H1 (cell line): ENCODE data around the gene TSC2. TPM values are rescaled to one million over a fixed set of nuclear protein-coding genes. Genes with fewer than 3 reads are reported as not detected.

Experiments
- CTCF ChIA-PET: fragments of 300-600 bp; sonication (Branson Sonifier 250); formaldehyde crosslinking; loops from one replicate; lab custom pipeline; 2021; ENCODE audit not compliant: partially characterized antibody; lab: Charles Lee
- POLR2A ChIA-PET: fragments of 300-600 bp; sonication (Branson Sonifier 250); formaldehyde crosslinking; loops from one replicate; lab custom pipeline; 2021; ENCODE audit warnings: inconsistent platforms; ENCODE audit not compliant: partially characterized antibody; lab: Charles Lee
- DNase-seq, 2 experiments: peaks; one replicate each; pipeline versions ENCODE4 v3.0.0 to v3.0.0-alpha.2; 2010 to 2022; ENCODE audit warnings: low spot score in 2 of 2, low read depth in 1 of 2, mixed read lengths in 1 of 2
- FAIRE-seq: peaks from 2 replicates; lab custom pipeline; 2011; peaks lifted over from hg19 to GRCh38; lab: Jason Lieb, UNC
- H2AFZ ChIP-seq: 2 replicates; pipeline ENCODE4 v1.8.1; 2012; ENCODE audit warnings: low read length, inconsistent platforms
- H2AK5ac ChIP-seq: 2 replicates; pipeline ENCODE4 v1.6.1; 2013; ENCODE audit warnings: low read depth, low read length
- H2BK120ac ChIP-seq: replicated peaks from 2 replicates; pipeline ENCODE3; 2013; ENCODE audit warnings: low read depth, low read length, inconsistent platforms
- H2BK12ac ChIP-seq: 2 replicates; pipeline ENCODE4 v1.6.1; 2013; ENCODE audit warnings: low read depth, low read length
- H2BK15ac ChIP-seq: 2 replicates; pipeline ENCODE4 v1.6.1; 2013; ENCODE audit warnings: low read length
- H2BK20ac ChIP-seq: 2 replicates; pipeline ENCODE4 v1.6.1; 2013; ENCODE audit warnings: low read length
- H2BK5ac ChIP-seq: 2 replicates; pipeline ENCODE4 v1.6.1; 2013; ENCODE audit warnings: low read depth, low read length
- H3K14ac ChIP-seq: 2 replicates; pipeline ENCODE4 v1.6.1; 2013; ENCODE audit warnings: inconsistent platforms; ENCODE audit not compliant: insufficient read length
- H3K18ac ChIP-seq: 2 replicates; pipeline ENCODE4 v1.6.1; 2013; ENCODE audit warnings: low read length; ENCODE audit errors: extremely low read depth
- H3K23ac ChIP-seq: 2 replicates; pipeline ENCODE4 v1.6.1; 2013; ENCODE audit warnings: inconsistent platforms; ENCODE audit not compliant: insufficient read length
- H3K23me2 ChIP-seq: 2 replicates; pipeline ENCODE4 v1.6.1; 2013; ENCODE audit warnings: low read depth, low read length
- H3K27ac ChIP-seq: 2 replicates; pipeline ENCODE4 v1.6.1; 2011; ENCODE audit warnings: low read depth, low read length, inconsistent platforms
- H3K27me3 ChIP-seq, 4 experiments: replicated peaks in 1 of 4; 1 replicate in 1 of 4; 2 replicates in 3 of 4; pipeline versions ENCODE4 v1.6.1 to v1.8.1; 2011 to 2013; ENCODE audit warnings: low read length in 3 of 4, mild to moderate bottlenecking in 3 of 4, inconsistent platforms in 2 of 4, mixed read lengths in 2 of 4, moderate library complexity in 1 of 4; ENCODE audit not compliant: control insufficient read depth in 3 of 4, insufficient read depth in 3 of 4; ENCODE audit errors: extremely low read depth in 1 of 4
- H3K36me3 ChIP-seq, 4 experiments: 2 replicates each; pipeline versions ENCODE4 v1.6.1 to v1.8.1; 2011 to 2013; ENCODE audit warnings: mild to moderate bottlenecking in 4 of 4, low read length in 3 of 4, moderate library complexity in 2 of 4, control low read depth in 1 of 4, inconsistent platforms in 1 of 4; ENCODE audit not compliant: insufficient read depth in 4 of 4, control insufficient read depth in 2 of 4
- H3K4ac ChIP-seq: replicated peaks from 2 replicates; pipeline ENCODE3; 2013; ENCODE audit warnings: low read length, low read depth, mixed read lengths, inconsistent platforms; ENCODE audit not compliant: insufficient read length
- H3K4me1 ChIP-seq, 4 experiments: replicated peaks in 1 of 4; 1 replicate in 1 of 4; 2 replicates in 3 of 4; pipeline versions ENCODE4 v1.6.1 to v1.8.1; 2011 to 2013; ENCODE audit warnings: low read length in 3 of 4, inconsistent platforms in 2 of 4, mixed read lengths in 1 of 4; ENCODE audit not compliant: insufficient read depth in 4 of 4, control insufficient read depth in 3 of 4
- H3K4me2 ChIP-seq, 2 experiments: 2 replicates each; pipeline versions ENCODE4 v1.6.1 to v1.8.1; 2011 to 2013; ENCODE audit warnings: low read depth in 2 of 2, low read length in 2 of 2, control low read depth in 1 of 2, inconsistent platforms in 1 of 2, mild to moderate bottlenecking in 1 of 2; ENCODE audit not compliant: insufficient read depth in 1 of 2
- H3K4me3 ChIP-seq, 4 experiments: fragments of 200-600, 300-600 bp in 1 of 4; sonication (generic), shearing (Covaris generic), sonication (Bioruptor Twin) in 1 of 4; 2 replicates each; pipeline versions ENCODE4 v1.5.1 to v1.8.1; 2011 to 2016; ENCODE audit warnings: low read length in 4 of 4, low read depth in 3 of 4, control low read depth in 2 of 4, inconsistent platforms in 2 of 4, mild to moderate bottlenecking in 2 of 4, mixed read lengths in 1 of 4, moderate library complexity in 1 of 4; ENCODE audit not compliant: insufficient read depth in 2 of 4; ENCODE audit errors: extremely low read depth in 1 of 4
- H3K56ac ChIP-seq: replicated peaks from 2 replicates; pipeline ENCODE3; 2013; ENCODE audit warnings: low read depth, mild to moderate bottlenecking, mixed read lengths, low read length, inconsistent platforms; ENCODE audit not compliant: insufficient read length
- H3K79me1 ChIP-seq: 2 replicates; pipeline ENCODE4 v1.6.1; 2013; ENCODE audit warnings: low read depth, low read length, control low read depth
- H3K79me2 ChIP-seq, 2 experiments: 2 replicates each; pipeline versions ENCODE4 v1.6.1 to v1.8.1; 2012 to 2013; ENCODE audit warnings: low read length in 2 of 2, mild to moderate bottlenecking in 2 of 2, inconsistent platforms in 1 of 2; ENCODE audit not compliant: insufficient read depth in 2 of 2, control insufficient read depth in 1 of 2
- H3K9ac ChIP-seq, 4 experiments: replicated peaks in 1 of 4; 1 replicate in 1 of 4; 2 replicates in 3 of 4; pipeline versions ENCODE4 v1.6.1 to v1.8.1; 2011 to 2013; ENCODE audit warnings: low read depth in 3 of 4, low read length in 3 of 4, control low read depth in 2 of 4, mild to moderate bottlenecking in 2 of 4, moderate library complexity in 2 of 4, inconsistent platforms in 1 of 4; ENCODE audit errors: extremely low read depth in 1 of 4
- H3K9me3 ChIP-seq, 2 experiments: 2 replicates each; pipeline versions ENCODE4 v1.6.1 to v1.8.1; 2012 to 2013; ENCODE audit warnings: mild to moderate bottlenecking in 2 of 2, moderate library complexity in 2 of 2, control low read depth in 1 of 2, inconsistent platforms in 1 of 2, low read depth in 1 of 2, low read length in 1 of 2, mixed read lengths in 1 of 2; ENCODE audit not compliant: insufficient read depth in 2 of 2
- H4K20me1 ChIP-seq, 2 experiments: replicated peaks in 1 of 2; 2 replicates each; pipeline versions ENCODE3 to v1.8.1; 2011 to 2013; ENCODE audit warnings: inconsistent platforms in 2 of 2, low read length in 2 of 2, mild to moderate bottlenecking in 1 of 2; ENCODE audit not compliant: insufficient read depth in 2 of 2, control insufficient read depth in 1 of 2
- H4K5ac ChIP-seq: 2 replicates; pipeline ENCODE4 v1.6.1; 2013; ENCODE audit warnings: low read length, low read depth, mixed read lengths, inconsistent platforms; ENCODE audit not compliant: insufficient read length
- H4K8ac ChIP-seq: 2 replicates; pipeline ENCODE4 v1.8.0; 2013; ENCODE audit warnings: mild to moderate bottlenecking, moderate library complexity, low read length, inconsistent platforms; ENCODE audit not compliant: insufficient read depth; ENCODE audit errors: extremely low read depth
- H4K91ac ChIP-seq: replicated peaks from 2 replicates; pipeline ENCODE3; 2013; ENCODE audit warnings: low read length, mixed read lengths, inconsistent platforms; ENCODE audit not compliant: insufficient read length
- BCL11A ChIP-seq, 2 experiments: IDR thresholded peaks; one replicate each; pipeline ENCODE4 v1.6.1; 2011; ENCODE audit warnings: low read depth in 2 of 2, low read length in 2 of 2, mild to moderate bottlenecking in 2 of 2
- CHD2 ChIP-seq: IDR thresholded peaks from 2 replicates; pipeline ENCODE4 v1.6.1; 2012; ENCODE audit warnings: low read length, improper control_type of control experiment
- EGR1 ChIP-seq: IDR thresholded peaks from 2 replicates; pipeline ENCODE4 v1.6.1; 2011; ENCODE audit warnings: low read depth, low read length, borderline replicate concordance
- FOSL1 ChIP-seq: IDR thresholded peaks from 2 replicates; pipeline ENCODE4 v1.6.1; 2011; ENCODE audit warnings: mild to moderate bottlenecking, low read depth, low read length, moderate library complexity; ENCODE audit not compliant: insufficient read depth
- HDAC2 ChIP-seq, 2 experiments: fragments of 300-600 bp in 1 of 2; sonication (generic) in 1 of 2; IDR thresholded peaks; 2 replicates each; pipeline ENCODE4 v1.6.1; 2011 to 2012; ENCODE audit warnings: low read depth in 2 of 2, low read length in 2 of 2, mild to moderate bottlenecking in 2 of 2, moderate library complexity in 2 of 2, borderline replicate concordance in 1 of 2, inconsistent platforms in 1 of 2
- HDAC6 ChIP-seq: IDR thresholded peaks from one replicate; pipeline ENCODE4 v1.7.1; 2012; ENCODE audit warnings: low read depth, mild to moderate bottlenecking, inconsistent platforms, low read length, moderate library complexity
- JUN ChIP-seq: IDR thresholded peaks from 2 replicates; pipeline ENCODE4 v1.6.1; 2011; ENCODE audit warnings: low read depth, mild to moderate bottlenecking, improper control_type of control experiment, low read length
- MAFK ChIP-seq: IDR thresholded peaks from 2 replicates; pipeline ENCODE4 v1.6.1; 2012; ENCODE audit warnings: low read depth, mild to moderate bottlenecking, improper control_type of control experiment, low read length
- PHF8 ChIP-seq: fragments of 200-600 bp; sonication (generic); conservative IDR thresholded peaks from 2 replicates; pipeline ENCODE4 v1.7.1; 2012; ENCODE audit warnings: low read depth, mild to moderate bottlenecking, inconsistent platforms, low read length, moderate library complexity
- RBBP5 ChIP-seq: IDR thresholded peaks from 2 replicates; pipeline ENCODE4 v1.7.1; 2012; ENCODE audit warnings: low read depth, mild to moderate bottlenecking, inconsistent platforms, low read length, moderate library complexity, borderline replicate concordance
- SIRT6 ChIP-seq: IDR thresholded peaks from one replicate; pipeline ENCODE4 v1.7.1; 2012; ENCODE audit warnings: low read length, inconsistent platforms
- TBP ChIP-seq: IDR thresholded peaks from 2 replicates; pipeline ENCODE4 v1.6.1; 2011; ENCODE audit warnings: low read depth, low read length, improper control_type of control experiment
- ZNF274 ChIP-seq: IDR thresholded peaks from 2 replicates; pipeline ENCODE4 v1.7.0; 2012; ENCODE audit warnings: low read length, borderline replicate concordance; ENCODE audit errors: extremely low read depth
- WGBS, 2 experiments: shearing (Covaris generic) in 1 of 2; methylation state at CpG; one replicate each; pipeline versions ENCODE4 v1.1.6 to v1.1.7; 2013 to 2015; ENCODE audit warnings: low lambda C conversion rate in 2 of 2, mixed read lengths in 2 of 2, inconsistent platforms in 1 of 2, low coverage in 1 of 2, missing lambda C conversion rate in 1 of 2; ENCODE audit not compliant: insufficient replicate concordance in 2 of 2, insufficient coverage in 1 of 2, insufficient read length in 1 of 2; ENCODE audit errors: extremely low coverage in 1 of 2, missing lambda C conversion rate in 1 of 2; 5-methylcytosine and 5-hydroxymethylcytosine counted together
- polyA plus RNA-seq, 7 experiments: library from polyadenylated mRNA; depleted of rRNA in 3 of 7; stranded (reverse) in 5 of 7; unstranded in 2 of 7; fragments of >200 nt in 5 of 7; fragments of 200-250 nt in 2 of 7; gene quantifications; 1 replicate in 5 of 7; 2 replicates in 1 of 7; 4 replicates in 1 of 7; pipeline versions ENCODE4 v1.2.1 to v1.2.3, GENCODE V29; 2011 to 2013; ENCODE audit warnings: missing spikeins in 2 of 7, mixed read lengths in 2 of 7
- total RNA-seq: library from RNA; stranded (reverse); fragmentation: NEBNext Ultra II Directional; extraction: Animal tissue kit (Norgen Biotek cat#: 25700); gene quantifications from 2 replicates; pipeline ENCODE4 v1.2.1, GENCODE V29; 2021

The TSC2 gene
- total and polyA plus RNA-seq, 2 of the 8 experiments (the other 6 are each of a cell fraction or from before 2014, with no cell fraction given) = 65.9 to 96.6 TPM

DNA sequence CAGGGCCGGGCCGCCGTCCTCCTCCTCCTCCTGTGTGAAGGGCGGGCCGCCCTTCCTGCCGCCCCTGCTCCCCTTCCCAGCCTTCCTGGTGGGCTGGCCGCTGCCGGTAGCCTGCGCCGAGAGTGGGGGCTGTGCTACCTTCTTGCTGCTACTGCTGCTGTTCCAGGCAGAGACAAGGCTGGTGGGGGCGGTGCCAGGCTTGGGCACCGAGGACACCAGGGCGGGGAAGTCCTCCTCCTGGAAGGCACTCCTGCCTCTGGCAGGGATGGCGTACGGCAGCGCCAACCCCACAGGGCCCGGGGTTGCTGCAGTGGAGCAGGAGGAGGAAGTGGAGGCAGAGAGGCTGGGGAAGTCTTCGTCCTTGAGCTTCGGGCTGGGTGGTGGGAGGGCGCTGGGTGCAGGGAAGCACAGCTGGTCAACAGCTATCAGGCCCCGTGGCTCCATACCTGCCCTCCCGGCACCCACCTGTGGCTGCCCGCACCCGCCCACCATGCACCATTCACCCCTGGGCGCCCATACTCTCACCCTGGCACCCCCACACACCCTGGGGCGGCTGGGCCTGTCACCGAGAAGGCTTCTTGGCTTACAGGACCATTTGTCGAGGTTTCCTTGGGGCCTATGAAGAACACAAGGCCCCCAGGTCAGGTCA, 47.8 kb upstream of the TSC2 start:
- Histone ChIP-seq H4K20me1 (peaks cover 15 to 39% of the 10 kb centered on the region in 2 experiments), H2AFZ (no peak overlapping the region), H3K4me1 (peaks cover 0 to 13% (median 7%) of the 10 kb centered on the region in 4 experiments; a peak in 5 of 7 replicates), H3K9ac (no peak overlapping the region), H3K79me2 (peaks cover 0 to 9% of the 10 kb centered on the region in 2 experiments; a peak in 2 of 4 replicates), H3K4me2 (no peak overlapping the region), H4K91ac (no peak overlapping the region), H2BK120ac (no peak overlapping the region), H3K23ac (no peak overlapping the region), H2BK5ac (no peak overlapping the region), H3K14ac (no peak overlapping the region), H3K4me3 (no peak overlapping the region), H4K5ac (no peak overlapping the region), H3K36me3 (peaks cover 24 to 52% (median 42%) of the 10 kb centered on the region in 4 experiments), H3K4ac (no peak overlapping the region), H3K23me2 (no peaks in the 10 kb centered on the region), H3K27ac (no peak overlapping the region), H2BK20ac (no peak overlapping the region), H4K8ac (no peak overlapping the region), H3K9me3 (no peaks in the 10 kb centered on the region), H3K56ac (no peak overlapping the region), H3K18ac (no peak overlapping the region), H3K79me1 (no peaks in the 10 kb centered on the region), H2AK5ac (no peak overlapping the region), H2BK15ac (no peak overlapping the region), H2BK12ac (no peak overlapping the region), H3K27me3 (no peaks in the 10 kb centered on the region)
- 90% methylated on average over 19 of the region's 28 CpGs; no CpG with 5 or more reads in 1 of the 2 experiments for WGBS, 2 experiments
- DNase-seq (no peak), FAIRE-seq (no peak)
- CTCF ChIA-PET = interaction anchor here (0.6 to 2.8 kb wide), 4 partner anchors 16 to 393 kb away, joined by 3 to 8 read pairs (median 4); no protein-coding TSS in a partner anchor
- POLR2A ChIA-PET = interaction anchor here (2.1 to 28.2 kb wide), 4 partner anchors 21 to 155 kb away, joined by 5 to 736 read pairs (median 8); partner anchors contain the start of genes NDUFB10, RNF151, RPS2 and TBL3
- TF ChIP-seq MAFK (no peak), HDAC2 (IDR thresholded peaks at IDR 0.05; ENCODE audit: borderline replicate concordance in 1 of 2, low read depth in 2 of 2, low read length in 2 of 2) (no peak), FOSL1 (no peak), BCL11A (IDR thresholded peaks at IDR 0.05; ENCODE audit: low read depth in 2 of 2, low read length in 2 of 2) (no peak), SIRT6 (no peak), EGR1 (no peak), TBP (no peak), RBBP5 (no peak), JUN (no peak), ZNF274 (no peak), HDAC6 (no peak), PHF8 (no peak), CHD2 (no peak)
